Measurements from ENCODE around the gene FAM117A.

FAM117A gene

GRCh38 chr17:49670002-49670401, 93.9 kb downstream of the FAM117A start:
- Histone ChIP-seq H3K9me3 (ENCODE audit: control insufficient read depth, insufficient read depth, low read depth, low read length) (no peaks in the 10 kb centered on the region), H3K27ac (ENCODE audit: extremely low read depth, low read depth, low read length) (no peak overlapping the region), H3K36me3 (ENCODE audit: control insufficient read depth in 2 of 2, insufficient read depth in 1 of 2, low read length in 2 of 2) (peaks cover 10 to 18% of the 10 kb centered on the region in 2 experiments), H3K4me1 (ENCODE audit: control insufficient read depth, insufficient read depth, low read length) (peaks cover 10% of the 10 kb centered on the region; the same call in 1 of the 2 replicates), H3K4me3 (ENCODE audit: low read depth, low read length) (no peak overlapping the region)
- POLR2A ChIA-PET = no interaction called here
- TF ChIP-seq CTCF (tag by site-specific recombination; IDR thresholded peaks at IDR 0.05) (no peak), ZNF501 (tag by site-specific recombination; IDR thresholded peaks at IDR 0.05) (no peak), ZNF184 (tag by site-specific recombination; IDR thresholded peaks at IDR 0.05) (no peak), ZNF473 (tag by site-specific recombination; IDR thresholded peaks at IDR 0.05) (no peak), MEIS1 (CRISPR knock-in tag; IDR thresholded peaks at IDR 0.05; ENCODE audit: borderline replicate concordance) (no peak), EGR2 (tag by site-specific recombination; IDR thresholded peaks at IDR 0.05; ENCODE audit: low read depth) (no peak)
- CTCF ChIA-PET = interaction anchor here (0.6 to 1.1 kb wide), 3 partner anchors 11 to 234 kb away, joined by 3 read pairs; no protein-coding TSS in a partner anchor

GRCh38 chr17:49667854-49668253, 96.1 kb downstream of the FAM117A start:
- H3K4me3 ChIP-seq (ENCODE audit: low read depth, low read length) = no peak overlapping the region
- TF ChIP-seq ZNF280C (tag by site-specific recombination; IDR thresholded peaks at IDR 0.05) = no peak
- TF ChIP-seq KLF7 (tag by site-specific recombination; IDR thresholded peaks at IDR 0.05; ENCODE audit: borderline replicate concordance) = no peak
- H3K36me3 ChIP-seq (ENCODE audit: control insufficient read depth in 2 of 2, insufficient read depth in 1 of 2, low read length in 2 of 2) = peaks cover 8 to 11% of the 10 kb centered on the region in 2 experiments; a peak in 2 of 3 replicates
- H3K4me1 ChIP-seq (ENCODE audit: control insufficient read depth, insufficient read depth, low read length) = peaks cover 7% of the 10 kb centered on the region
- no peaks in the 10 kb centered on the region for H3K9me3 ChIP-seq (ENCODE audit: control insufficient read depth, insufficient read depth, low read depth, low read length)
- ChIA-PET CTCF (no interaction called here), POLR2A (no interaction called here)
- H3K27ac ChIP-seq (ENCODE audit: extremely low read depth, low read depth, low read length) = no peak overlapping the region

- no peak overlapping the region for H3K4me3 ChIP-seq (ENCODE audit: low read depth, low read length)
- H3K36me3 ChIP-seq (ENCODE audit: control insufficient read depth in 2 of 2, insufficient read depth in 1 of 2, low read length in 2 of 2) = peaks cover 8% of the 10 kb centered on the region in 2 experiments; a peak in 2 of 3 replicates
- ChIA-PET CTCF (interaction anchor here (0.6 to 0.9 kb wide), 6 partner anchors 10 to 108 kb away, joined by 3 to 7 read pairs (median 3); no protein-coding TSS in a partner anchor), POLR2A (interaction anchor here (1.2 kb wide), 1 partner anchor 13 kb away, joined by 5 read pairs; the partner anchor contains the start of gene SPOP)
- no peak overlapping the region for H3K27ac ChIP-seq (ENCODE audit: extremely low read depth, low read depth, low read length)
- H3K4me1 ChIP-seq (ENCODE audit: control insufficient read depth, insufficient read depth, low read length) = peaks cover 8% of the 10 kb centered on the region
- no peaks in the 10 kb centered on the region for H3K9me3 ChIP-seq (ENCODE audit: control insufficient read depth, insufficient read depth, low read depth, low read length)
- TF ChIP-seq ZNF621 (tag by site-specific recombination; IDR thresholded peaks at IDR 0.05) (no peak), ZNF692 (tag by site-specific recombination; IDR thresholded peaks at IDR 0.05) (no peak), KLF1 (tag by site-specific recombination; IDR thresholded peaks at IDR 0.05) (no peak), ZNF350 (tag by site-specific recombination; IDR thresholded peaks at IDR 0.05) (no peak), MYNN (tag by site-specific recombination; IDR thresholded peaks at IDR 0.05; ENCODE audit: borderline replicate concordance) (no peak), BCL11B (tag by site-specific recombination; IDR thresholded peaks at IDR 0.05; ENCODE audit: low read depth) (no peak), ZNF529 (tag by site-specific recombination; IDR thresholded peaks at IDR 0.05; ENCODE audit: insufficient replicate concordance) (no peak), ZNF169 (tag by site-specific recombination; IDR thresholded peaks at IDR 0.05) (no peak), GLIS1 (tag by site-specific recombination; IDR thresholded peaks at IDR 0.05) (no peak), ZNF785 (tag by site-specific recombination; IDR thresholded peaks at IDR 0.05) (no peak), ZNF266 (tag by site-specific recombination; IDR thresholded peaks at IDR 0.05; ENCODE audit: low read depth) (no peak), ZNF580 (tag by site-specific recombination; IDR thresholded peaks at IDR 0.05) (no peak), KLF9 (tag by site-specific recombination; IDR thresholded peaks at IDR 0.05; ENCODE audit: low read depth) (no peak), ZNF140 (tag by site-specific recombination; IDR thresholded peaks at IDR 0.05) (no peak), ELK4 (IDR thresholded peaks at IDR 0.05; ENCODE audit: borderline replicate concordance, low read depth, low read length) (no peak), PBX3 (CRISPR knock-in tag; IDR thresholded peaks at IDR 0.05) (no peak)
Measured at GRCh38 chr17:49664706-49665211, 99.2 kb downstream of the FAM117A start.
